GM12891 (cell line): ENCODE measurements around the gene TXNRD3.

Experiments
- DNase-seq: peaks from one replicate; pipeline ENCODE4 v3.0.0; 2011; ENCODE audit warnings: low spot score; ENCODE audit not compliant: insufficient read length
- FAIRE-seq: peaks from 2 replicates; lab custom pipeline; 2011; peaks lifted over from hg19 to GRCh38; lab: Jason Lieb, UNC
- PAX5 ChIP-seq: IDR thresholded peaks from 2 replicates; pipeline ENCODE4 v1.6.1; 2011; ENCODE audit warnings: low read length, moderate library complexity, mild to moderate bottlenecking; ENCODE audit not compliant: insufficient read depth, severe bottlenecking
- POLR2A ChIP-seq: IDR thresholded peaks from 2 replicates; pipeline ENCODE4 v1.6.1; 2011; ENCODE audit warnings: low read depth, low read length, control low read depth
- POLR2AphosphoS5 ChIP-seq: IDR thresholded peaks from 2 replicates; pipeline ENCODE4 v1.6.1; 2011; ENCODE audit warnings: low read depth, low read length, control low read depth
- POU2F2 ChIP-seq: IDR thresholded peaks from 2 replicates; pipeline ENCODE4 v1.6.1; 2011; ENCODE audit warnings: low read depth, mild to moderate bottlenecking, control low read depth, low read length, moderate library complexity
- SPI1 ChIP-seq: IDR thresholded peaks from 2 replicates; pipeline ENCODE4 v1.6.1; 2011; ENCODE audit warnings: low read depth, low read length, control low read depth
- TAF1 ChIP-seq: IDR thresholded peaks from 2 replicates; pipeline ENCODE4 v1.6.1; 2011; ENCODE audit warnings: low read depth, low read length, control low read depth

The TXNRD3 gene

GRCh38 chr3:126571078-126571477 is 83.8 kb downstream of the TXNRD3 start:
- no peak for FAIRE-seq
- DNase-seq: no peak
- no peak for TF ChIP-seq SPI1
- no peak for TF ChIP-seq POU2F2
- no peak for TF ChIP-seq TAF1
- TF ChIP-seq POLR2A: no peak
- TF ChIP-seq POLR2AphosphoS5: no peak
- TF ChIP-seq PAX5: no peak

GRCh38 chr3:126570103-126570541 is 84.8 kb downstream of the TXNRD3 start:
- no peak for TF ChIP-seq SPI1
- TF ChIP-seq PAX5: no peak
- TF ChIP-seq POU2F2: no peak
- no peak for TF ChIP-seq TAF1
- no peak for TF ChIP-seq POLR2A
- TF ChIP-seq POLR2AphosphoS5: no peak
- FAIRE-seq: no peak
- DNase-seq: no peak

- FAIRE-seq (no peak), DNase-seq (no peak)
- no peak for TF ChIP-seq SPI1
- no peak for TF ChIP-seq PAX5
- no peak for TF ChIP-seq POLR2A
- TF ChIP-seq TAF1: no peak
- no peak for TF ChIP-seq POU2F2
- no peak for TF ChIP-seq POLR2AphosphoS5
These were observed 85.4 kb downstream of the TXNRD3 start for GRCh38 chr3:126569390-126569975.

- FAIRE-seq: no peak
These were observed 86.1 kb downstream of the TXNRD3 start for GRCh38 chr3:126568776-126569342.

GRCh38 chr3:126567696-126568438 is 87.1 kb downstream of the TXNRD3 start:
- FAIRE-seq: no peak
- no peak for TF ChIP-seq SPI1
- TF ChIP-seq PAX5: no peak
- TF ChIP-seq TAF1: no peak
- TF ChIP-seq POLR2AphosphoS5: no peak
- no peak for TF ChIP-seq POLR2A
- no peak for TF ChIP-seq POU2F2
- DNase-seq: no peak

More at GRCh38 chr3:126568776-126569342, 86.1 kb downstream of the TXNRD3 start:
- no peak for DNase-seq
- TF ChIP-seq TAF1: no peak
- no peak for TF ChIP-seq PAX5
- TF ChIP-seq POU2F2: no peak
- TF ChIP-seq POLR2AphosphoS5: no peak
- TF ChIP-seq SPI1: no peak
- no peak for TF ChIP-seq POLR2A

GRCh38 chr3:126562737-126563276 is 92.1 kb downstream of the TXNRD3 start:
- no peak for DNase-seq
- FAIRE-seq: no peak
- no peak for TF ChIP-seq TAF1
- no peak for TF ChIP-seq SPI1
- TF ChIP-seq POU2F2: no peak
- no peak for TF ChIP-seq POLR2A
- TF ChIP-seq PAX5: no peak
- no peak for TF ChIP-seq POLR2AphosphoS5

- FAIRE-seq (no peak), DNase-seq (no peak)
- no peak for TF ChIP-seq TAF1
- TF ChIP-seq POLR2AphosphoS5: no peak
- TF ChIP-seq POU2F2: no peak
- no peak for TF ChIP-seq PAX5
- TF ChIP-seq SPI1: no peak
- TF ChIP-seq POLR2A: no peak
These were observed 96.4 kb downstream of the TXNRD3 start, which contains the start of gene C3orf22 for GRCh38 chr3:126558336-126559071. Gene C3orf22, minus strand, starts transcription at chr3:126558932. Its CDS starts 5,542 bp downstream, at chr3:126553390.

- TF ChIP-seq POU2F2 (no peak), POLR2A (no peak), TAF1 (no peak), PAX5 (no peak), POLR2AphosphoS5 (no peak), SPI1 (no peak)
- no peak for DNase-seq
These were observed 97.2 kb downstream of the TXNRD3 start for GRCh38 chr3:126557761-126558160.

More at GRCh38 chr3:126557761-126558160, 97.2 kb downstream of the TXNRD3 start:
- no peak for FAIRE-seq
